ENCODE measurements around the gene SLC4A2. TPM values are rescaled to one million over a fixed set of nuclear protein-coding genes. Genes with fewer than 3 reads are reported as not detected.

SLC4A2 gene
- total and polyA plus RNA-seq, 2 of the 8 experiments (the other 6 are each of a cell fraction or from before 2014, with no cell fraction given), result 72.6 to 147 TPM

DNA sequence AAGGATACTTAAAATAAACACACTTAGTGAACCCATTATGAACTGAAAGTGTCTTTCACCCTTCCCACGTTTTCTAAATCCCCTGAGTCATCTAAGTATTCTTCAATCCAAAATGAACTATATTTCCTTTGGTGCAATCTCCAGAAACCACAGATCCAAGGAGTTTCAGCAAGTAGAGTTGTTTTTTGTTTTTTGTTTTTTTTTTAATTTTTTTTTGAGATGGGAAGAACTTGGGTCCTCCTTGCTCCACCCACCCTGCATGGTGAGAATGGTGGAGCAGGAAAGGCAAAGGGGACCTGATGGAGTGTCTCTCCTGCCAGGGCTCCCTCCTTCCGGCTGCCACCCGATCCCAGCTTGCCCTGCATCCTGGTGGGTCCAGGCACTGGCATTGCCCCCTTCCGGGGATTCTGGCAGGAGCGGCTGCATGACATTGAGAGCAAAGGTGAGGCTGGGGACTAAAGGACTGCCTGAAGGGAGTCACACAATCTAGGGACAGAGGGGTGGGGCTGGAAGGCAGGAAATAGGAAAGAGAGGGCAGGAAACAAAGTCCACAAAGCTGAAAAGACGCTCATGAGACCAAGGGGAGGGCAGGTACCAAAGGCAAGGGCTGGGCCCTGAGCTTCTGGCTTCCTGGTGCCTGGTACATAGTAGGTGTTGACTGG is 47.2 kb upstream of the SLC4A2 start:
- no peak overlapping the region for H3K27ac ChIP-seq (ENCODE audit: low read depth, low read length)
- no peak overlapping the region for H3K14ac ChIP-seq (ENCODE audit: insufficient read length)
- H3K9me3 ChIP-seq (ENCODE audit: insufficient read depth in 2 of 2, low read depth in 1 of 2, low read length in 1 of 2), result no peaks in the 10 kb centered on the region
- H2BK20ac ChIP-seq (ENCODE audit: low read length), result no peak overlapping the region
- H2AFZ ChIP-seq (ENCODE audit: low read length), result no peak overlapping the region
- H4K8ac ChIP-seq (ENCODE audit: extremely low read depth, insufficient read depth, low read length), result no peak overlapping the region
- H4K91ac ChIP-seq (replicated peaks; ENCODE audit: insufficient read length, low read length), result no peak overlapping the region
- no peaks in the 10 kb centered on the region for H3K79me2 ChIP-seq (ENCODE audit: control insufficient read depth in 1 of 2, insufficient read depth in 2 of 2, low read length in 2 of 2)
- no peaks in the 10 kb centered on the region; the same call in 1 of the 2 replicates for H3K79me1 ChIP-seq (ENCODE audit: low read depth, low read length)
- FAIRE-seq, result no peak
- no peak overlapping the region for H3K4me3 ChIP-seq (ENCODE audit: extremely low read depth in 1 of 4, insufficient read depth in 2 of 4, low read depth in 3 of 4, low read length in 4 of 4)
- H2BK120ac ChIP-seq (replicated peaks; ENCODE audit: low read depth, low read length), result no peak overlapping the region
- no peak overlapping the region for H3K9ac ChIP-seq (replicated peaks in 1 of 4; ENCODE audit: extremely low read depth in 1 of 4, low read depth in 3 of 4, low read length in 3 of 4)
- no peak overlapping the region for H2BK5ac ChIP-seq (ENCODE audit: low read depth, low read length)
- no peak for DNase-seq (ENCODE audit: low read depth in 1 of 2, low spot score in 2 of 2)
- H4K20me1 ChIP-seq (replicated peaks in 1 of 2; ENCODE audit: control insufficient read depth in 1 of 2, insufficient read depth in 2 of 2, low read length in 2 of 2), result no peaks in the 10 kb centered on the region
- 86% methylated on average over 6 of the region's 6 CpGs; no CpG with 5 or more reads in 1 of the 2 experiments for WGBS, 2 experiments (ENCODE audit: extremely low coverage in 1 of 2, insufficient coverage in 1 of 2, insufficient read length in 1 of 2, insufficient replicate concordance in 2 of 2, low coverage in 1 of 2, low lambda C conversion rate in 2 of 2, missing lambda C conversion rate in 1 of 2)
- H3K27me3 ChIP-seq (replicated peaks in 1 of 4; ENCODE audit: control insufficient read depth in 3 of 4, extremely low read depth in 1 of 4, insufficient read depth in 3 of 4, low read length in 3 of 4), result peaks cover 0 to 8% (median 5%) of the 10 kb centered on the region in 4 experiments; a peak in 6 of 7 replicates
- CTCF ChIA-PET (ENCODE audit: partially characterized antibody), result interaction anchor here (0.8 to 11.5 kb wide), 31 partner anchors 9 to 623 kb away, joined by 3 to 142 read pairs (median 5); partner anchors contain the start of genes ABCB8, ATG9B and NOS3
- no peaks in the 10 kb centered on the region; the same call in 1 of the 2 replicates for H3K23me2 ChIP-seq (ENCODE audit: low read depth, low read length)
- H3K23ac ChIP-seq (ENCODE audit: insufficient read length), result no peak overlapping the region
- no peak overlapping the region; a peak in 1 of 4 replicates for H3K4me2 ChIP-seq (ENCODE audit: insufficient read depth in 1 of 2, low read depth in 2 of 2, low read length in 2 of 2)
- H3K56ac ChIP-seq (replicated peaks; ENCODE audit: insufficient read length, low read depth, low read length), result no peak overlapping the region
- POLR2A ChIA-PET (ENCODE audit: partially characterized antibody), result interaction anchor here (0.6 to 2.5 kb wide), 5 partner anchors 9 to 65 kb away, joined by 3 to 9 read pairs (median 5); no protein-coding TSS in a partner anchor
- H4K5ac ChIP-seq (ENCODE audit: insufficient read length, low read depth, low read length), result no peak overlapping the region
- H2BK12ac ChIP-seq (ENCODE audit: low read depth, low read length), result no peak overlapping the region
- no peak overlapping the region for H2AK5ac ChIP-seq (ENCODE audit: low read depth, low read length)
- no peak overlapping the region; the same call in 1 of the 2 replicates for H2BK15ac ChIP-seq (ENCODE audit: low read length)
- H3K4ac ChIP-seq (replicated peaks; ENCODE audit: insufficient read length, low read depth, low read length), result no peak overlapping the region
- H3K36me3 ChIP-seq (ENCODE audit: control insufficient read depth in 2 of 4, insufficient read depth in 4 of 4, low read length in 3 of 4), result no peaks in the 10 kb centered on the region
- peaks cover 0 to 31% (median 24%) of the 10 kb centered on the region in 4 experiments; a peak in 6 of 7 replicates for H3K4me1 ChIP-seq (replicated peaks in 1 of 4; ENCODE audit: control insufficient read depth in 3 of 4, insufficient read depth in 4 of 4, low read length in 3 of 4)
- H3K18ac ChIP-seq (ENCODE audit: extremely low read depth, low read length), result no peak overlapping the region
- TF ChIP-seq POU5F1 (IDR thresholded peaks at IDR 0.05; ENCODE audit: low read depth, low read length) (no peak), SP1 (IDR thresholded peaks at IDR 0.05; ENCODE audit: low read depth, low read length) (no peak), USF2 (IDR thresholded peaks at IDR 0.05; ENCODE audit: low read length) (no peak), YY1 (IDR thresholded peaks at IDR 0.05; ENCODE audit: low read depth, low read length) (no peak), BACH1 (IDR thresholded peaks at IDR 0.05; ENCODE audit: low read length) (no peak), EP300 (IDR thresholded peaks at IDR 0.05; ENCODE audit: borderline replicate concordance in 1 of 2, low read depth in 2 of 2, low read length in 2 of 2) (no peak), SP2 (IDR thresholded peaks at IDR 0.05; ENCODE audit: low read length) (no peak), CTCF (IDR thresholded peaks at IDR 0.05; ENCODE audit: control extremely low read depth in 1 of 3, insufficient read depth in 1 of 3, low read depth in 1 of 3, low read length in 3 of 3) (no peak)

Measured in H1 (cell line).